ENCODE measurements around the gene STUB1.

- TF ChIP-seq CTCF (IDR thresholded peaks at IDR 0.05), result no peak
- TF ChIP-seq POLR2A (IDR thresholded peaks at IDR 0.05), result no peak
Observed at GRCh38 chr16:668519-669171, 11.6 kb upstream of the STUB1 start.
